Eye (tissue), 1 donor: Measurements from ENCODE around the gene PPP2R2D.
A peak's percentile ranks its signal among the peaks of the same experiment; 100 is the strongest.
"Not testable (repeated sequence)": the region's sequence is repeated elsewhere in the genome, so short reads cannot be mapped to it uniquely, and the experiment has no call there.

ENCODE experiments used
- DNase-seq: peaks from one replicate; pipeline ENCODE4 v3.0.0-alpha.2; 2015

Gene PPP2R2D

DNA sequence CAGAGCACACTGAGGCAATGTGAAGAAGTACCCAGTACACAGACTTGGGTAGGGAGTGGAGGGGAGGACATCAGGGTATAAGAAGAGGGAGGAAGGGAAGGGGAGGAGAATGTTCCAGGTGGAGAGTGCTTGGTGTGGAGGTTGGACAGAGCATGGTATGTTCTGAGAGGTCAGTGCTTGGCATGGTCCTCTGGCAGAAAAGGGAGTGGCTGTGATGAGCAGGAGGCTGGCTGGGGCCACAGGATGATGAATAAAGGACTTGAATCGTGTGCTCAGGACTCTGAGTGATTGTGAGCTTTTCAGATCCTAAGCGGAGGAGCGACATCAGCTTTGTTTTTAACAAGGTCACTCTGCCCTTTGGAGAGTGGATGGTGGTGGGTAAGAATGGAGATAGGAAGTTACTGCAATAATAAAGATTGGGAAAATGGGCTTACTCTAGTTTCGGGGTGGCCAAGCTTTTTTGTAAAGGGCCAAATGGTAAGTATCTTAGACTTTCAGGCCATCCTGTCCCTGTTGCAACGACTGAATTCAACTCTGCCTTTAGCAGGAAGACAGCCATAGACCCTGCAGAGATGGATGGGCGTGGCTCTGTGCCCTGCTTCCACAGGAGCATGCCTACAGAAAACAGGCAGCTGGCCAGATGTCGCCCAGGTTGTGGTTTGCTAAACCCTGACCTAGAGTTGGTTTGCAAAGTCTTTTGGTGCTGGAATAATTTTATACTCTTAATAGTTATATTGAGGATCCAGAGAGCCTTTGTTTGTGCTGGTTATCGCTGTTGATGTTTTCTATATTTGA is 8.4 kb downstream of the PPP2R2D start:
- no peak for DNase-seq

DNA sequence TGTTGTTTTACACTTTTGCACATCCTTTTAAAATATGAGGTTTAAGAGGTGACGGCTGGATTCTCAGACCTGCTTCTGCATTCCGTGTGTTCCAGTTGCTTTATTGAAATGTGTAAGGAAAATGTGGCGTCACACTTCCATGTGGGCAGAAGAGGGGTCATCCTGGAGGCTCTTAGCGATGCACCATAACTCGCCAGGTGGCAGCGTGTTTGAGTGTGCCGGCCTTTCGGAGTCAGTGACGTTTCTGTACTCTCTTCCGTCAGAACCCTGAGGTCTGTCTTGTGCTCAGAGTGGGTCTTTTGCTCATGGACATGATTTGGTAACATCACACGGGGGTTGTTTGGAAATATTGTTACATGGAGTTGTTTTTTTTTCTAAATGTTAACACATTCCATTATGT is 9.1 kb downstream of the PPP2R2D start:
- DNase-seq = no peak

DNA sequence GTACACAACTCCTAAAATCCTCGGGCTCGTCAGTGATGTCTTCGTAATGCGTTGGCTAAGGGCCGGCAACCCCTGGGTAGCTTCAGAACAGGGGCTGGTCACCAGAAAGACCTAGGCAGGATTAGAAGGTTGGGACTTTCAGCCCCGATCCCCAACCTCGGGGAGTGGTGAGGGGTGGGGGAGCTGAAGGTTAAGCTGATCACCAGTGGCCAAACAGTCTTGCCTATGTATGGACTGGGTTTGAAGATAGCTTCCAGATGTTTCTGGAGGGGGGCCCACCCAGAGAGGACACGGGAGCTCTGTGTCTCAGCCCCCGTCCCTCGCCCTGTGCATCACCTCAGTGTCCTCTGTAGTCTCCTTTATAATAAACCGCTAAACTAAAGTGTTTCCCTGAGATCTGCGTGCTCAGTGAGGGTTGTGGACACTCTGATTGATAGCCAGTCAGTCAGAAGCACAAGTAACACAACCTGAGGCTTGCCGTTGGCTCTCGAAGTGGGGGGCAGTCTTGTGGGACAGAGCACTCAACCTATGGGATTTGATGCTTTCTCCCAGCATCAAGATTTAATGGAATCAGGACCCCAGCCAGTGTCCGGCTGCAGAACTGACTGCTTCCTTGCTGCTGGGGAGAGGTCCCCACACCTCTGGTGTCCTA is 10.0 kb downstream of the PPP2R2D start:
- DNase-seq = no peak

- DNase-seq = no peak
Measured at GRCh38 chr10:131911451-131911850, 10.6 kb downstream of the PPP2R2D start.

DNA sequence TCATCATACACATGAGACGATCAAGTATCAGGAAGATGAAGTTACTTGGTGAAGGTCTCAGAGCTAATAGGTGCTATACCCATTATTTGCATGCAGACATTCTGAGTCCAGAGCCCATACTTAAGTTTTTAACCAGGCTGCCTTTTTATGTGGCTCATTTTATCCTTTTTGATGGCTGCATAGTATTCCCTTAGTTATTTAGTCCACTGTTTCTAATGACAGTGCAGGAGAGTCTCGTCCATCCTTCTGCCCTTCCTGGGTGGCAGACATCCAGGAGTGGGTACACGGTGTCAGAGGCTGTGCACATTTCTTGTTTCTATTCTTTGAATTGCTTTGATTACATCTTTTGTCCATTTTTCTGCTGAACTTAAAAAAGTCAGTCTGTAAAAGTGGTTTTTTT is 11.8 kb downstream of the PPP2R2D start:
- no peak for DNase-seq

DNA sequence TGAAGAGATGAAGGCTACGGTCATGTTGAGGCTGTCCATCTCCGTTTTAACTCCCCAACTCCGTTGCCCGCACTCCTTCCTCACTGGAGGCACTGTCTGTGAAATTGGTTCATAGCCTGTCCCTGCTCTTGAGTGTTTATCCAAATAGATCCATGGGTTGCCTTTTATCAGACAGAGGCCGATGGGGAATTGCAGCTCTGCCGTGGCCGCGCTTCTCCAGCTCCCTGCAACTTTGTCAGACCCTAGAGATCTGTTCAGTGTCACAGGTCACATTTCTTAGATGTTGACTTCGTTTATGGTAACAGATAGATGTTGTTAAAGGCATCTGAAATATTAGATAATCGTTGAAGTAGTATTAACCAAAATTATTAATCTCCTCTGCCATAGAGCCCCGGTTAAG is 14.7 kb downstream of the PPP2R2D start:
- no peak for DNase-seq

DNA sequence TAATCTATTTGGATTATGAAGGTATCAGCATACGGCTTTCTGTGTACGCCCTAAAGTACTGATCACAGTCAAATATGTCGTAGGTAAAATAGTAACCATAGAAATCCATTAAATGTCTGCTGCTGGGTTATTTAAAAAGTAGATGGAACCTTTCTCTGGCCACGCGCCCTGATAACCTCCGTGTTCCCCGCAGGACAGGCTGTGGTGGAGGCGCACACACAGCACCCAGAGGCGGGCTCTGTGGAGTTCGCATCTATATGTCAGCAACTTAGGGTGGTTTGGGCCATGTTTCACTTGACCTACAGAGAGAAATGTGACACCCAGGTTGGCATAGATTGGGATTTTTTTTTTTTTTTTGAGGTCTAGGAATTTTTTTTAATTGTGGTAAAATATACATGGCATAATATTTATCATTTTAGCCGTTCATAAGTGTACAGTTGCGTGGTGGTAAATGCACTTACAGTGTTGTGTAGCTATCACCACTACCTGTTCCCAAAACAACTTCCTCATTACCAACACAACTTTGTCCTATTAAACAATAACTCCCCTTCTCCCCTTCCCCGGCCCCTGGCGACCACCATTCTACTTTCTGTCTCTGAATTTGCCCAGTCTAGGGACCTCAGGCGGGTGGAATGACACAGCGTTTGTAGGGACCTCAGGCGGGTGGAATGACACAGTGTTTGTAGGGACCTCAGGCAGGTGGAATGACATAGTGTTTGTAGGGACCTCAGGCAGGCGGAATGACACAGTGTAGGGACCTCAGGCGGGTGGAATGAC is 15.4 kb downstream of the PPP2R2D start:
- no peak for DNase-seq

DNA sequence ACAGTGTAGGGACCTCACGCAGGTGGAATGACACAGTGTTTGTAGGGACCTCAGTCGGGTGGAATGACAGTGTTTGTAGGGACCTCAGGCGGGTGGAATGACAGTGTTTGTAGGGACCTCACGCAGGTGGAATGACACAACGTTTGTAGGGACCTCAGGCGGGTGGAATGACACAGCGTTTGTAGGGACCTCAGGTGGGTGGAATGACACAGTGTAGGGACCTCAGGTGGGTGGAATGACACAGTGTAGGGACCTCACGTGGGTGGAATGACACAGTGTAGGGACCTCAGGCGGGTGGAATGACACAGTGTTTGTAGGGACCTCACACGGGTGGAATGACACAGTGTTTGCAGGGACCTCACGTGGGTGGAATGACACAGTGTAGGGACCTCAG is 16.0 kb downstream of the PPP2R2D start:
- not testable (repeated sequence) for DNase-seq

DNA sequence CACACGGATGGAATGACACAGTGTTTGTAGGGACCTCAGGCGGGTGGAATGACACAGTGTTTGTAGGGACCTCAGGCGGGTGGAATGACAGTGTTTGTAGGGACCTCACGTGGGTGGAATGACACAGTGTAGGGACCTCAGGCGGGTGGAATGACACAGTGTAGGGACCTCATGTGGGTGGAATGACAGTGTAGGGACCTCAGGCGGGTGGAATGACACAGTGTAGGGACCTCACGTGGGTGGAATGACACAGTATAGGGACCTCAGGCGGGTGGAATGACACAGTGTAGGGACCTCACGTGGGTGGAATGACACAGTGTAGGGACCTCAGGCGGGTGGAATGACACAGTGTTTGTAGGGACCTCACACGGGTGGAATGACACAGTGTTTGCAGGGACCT is 16.7 kb downstream of the PPP2R2D start:
- not testable (repeated sequence) for DNase-seq

GRCh38 chr10:131919461-131919860 is 18.7 kb downstream of the PPP2R2D start:
- DNase-seq = not testable (repeated sequence)

DNA sequence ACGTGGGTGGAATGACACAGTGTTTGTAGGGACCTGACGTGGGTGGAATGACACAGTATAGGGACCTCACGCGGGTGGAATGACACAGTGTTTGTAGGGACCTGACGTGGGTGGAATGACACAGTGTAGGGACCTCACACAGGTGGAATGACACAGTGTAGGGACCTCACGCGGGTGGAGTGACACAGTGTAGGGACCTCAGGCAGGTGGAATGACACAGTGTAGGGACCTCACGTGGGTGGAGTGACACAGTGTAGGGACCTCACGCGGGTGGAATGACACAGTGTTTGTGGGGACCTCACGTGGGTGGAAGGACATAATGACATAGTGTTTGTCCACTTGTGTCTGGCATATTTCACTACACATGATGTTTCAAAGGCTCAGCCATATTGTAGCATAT is 19.3 kb downstream of the PPP2R2D start:
- DNase-seq = no peak

DNA sequence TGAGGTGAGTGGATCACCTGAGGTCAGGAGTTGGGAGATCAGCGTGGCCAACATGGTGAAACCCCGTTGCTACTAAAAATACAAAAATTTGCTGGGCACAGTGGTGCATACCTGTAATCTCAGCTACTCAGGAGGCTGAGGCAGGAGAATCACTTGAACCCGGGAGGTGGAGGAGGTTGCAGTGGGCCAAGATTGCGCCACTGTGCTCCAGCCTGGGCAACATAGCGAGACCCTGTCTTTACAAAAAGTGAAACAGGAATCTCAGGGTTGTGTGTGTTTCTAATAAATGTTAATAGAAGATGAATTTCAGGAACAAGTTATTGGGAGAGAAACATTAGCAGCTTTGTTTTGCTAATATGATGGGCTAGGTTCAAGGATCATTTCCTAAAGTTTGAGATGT is 19.9 kb downstream of the PPP2R2D start:
- DNase-seq = no peak

GRCh38 chr10:131921184-131921583 is 20.4 kb downstream of the PPP2R2D start:
- DNase-seq = peak; percentile 49

GRCh38 chr10:131923038-131923756 is 22.4 kb downstream of the PPP2R2D start:
- DNase-seq = no peak

DNA sequence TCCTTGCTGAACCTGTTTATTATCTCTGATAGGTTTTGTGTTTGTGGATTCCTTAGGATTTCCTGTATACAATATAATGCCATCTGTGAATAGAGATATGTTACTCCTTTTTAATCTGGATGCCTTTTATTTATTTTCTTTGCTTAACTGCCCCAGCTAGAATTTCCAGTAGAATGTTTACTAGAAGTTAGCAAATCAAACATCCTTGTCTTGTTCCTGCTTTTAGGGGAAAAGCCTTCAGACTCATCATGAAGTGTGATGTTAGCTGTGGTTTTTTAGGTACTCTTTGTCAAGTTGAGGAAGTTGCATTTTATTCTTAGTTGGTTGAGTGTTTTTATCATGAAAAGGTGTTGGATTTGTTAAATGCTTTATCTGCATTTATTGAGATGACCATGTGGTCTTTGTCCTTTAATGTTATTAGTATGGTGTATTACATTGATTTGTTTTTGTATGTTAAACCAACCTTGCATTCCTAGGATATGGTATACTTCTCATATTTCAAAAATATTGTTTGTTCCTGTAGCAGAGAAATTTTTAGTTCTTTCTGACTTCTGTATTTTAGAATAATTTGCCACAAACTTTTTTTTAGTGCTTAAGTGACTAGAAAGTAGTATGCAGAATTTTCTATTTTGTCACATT is 24.3 kb downstream of the PPP2R2D start:
- DNase-seq = no peak

DNA sequence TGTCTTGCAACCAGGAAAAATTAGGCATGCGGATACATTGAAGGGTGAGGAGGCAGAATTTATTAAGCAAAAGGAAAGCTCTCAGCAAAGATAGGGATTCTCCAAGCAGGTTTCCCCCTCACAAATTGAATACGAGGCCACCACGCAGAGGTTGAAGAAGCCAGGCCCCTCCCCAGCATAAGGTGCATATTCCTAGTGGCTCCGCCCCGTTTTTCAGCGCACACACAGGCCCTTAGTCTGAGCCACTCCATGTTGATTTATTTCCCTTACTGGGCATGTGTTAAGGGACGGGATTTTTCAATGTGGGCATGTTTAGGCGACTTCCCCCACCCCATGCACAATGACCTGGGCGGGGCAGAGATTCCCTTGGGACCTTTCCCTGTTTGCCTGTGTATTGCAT is 24.9 kb downstream of the PPP2R2D start:
- no peak for DNase-seq

DNA sequence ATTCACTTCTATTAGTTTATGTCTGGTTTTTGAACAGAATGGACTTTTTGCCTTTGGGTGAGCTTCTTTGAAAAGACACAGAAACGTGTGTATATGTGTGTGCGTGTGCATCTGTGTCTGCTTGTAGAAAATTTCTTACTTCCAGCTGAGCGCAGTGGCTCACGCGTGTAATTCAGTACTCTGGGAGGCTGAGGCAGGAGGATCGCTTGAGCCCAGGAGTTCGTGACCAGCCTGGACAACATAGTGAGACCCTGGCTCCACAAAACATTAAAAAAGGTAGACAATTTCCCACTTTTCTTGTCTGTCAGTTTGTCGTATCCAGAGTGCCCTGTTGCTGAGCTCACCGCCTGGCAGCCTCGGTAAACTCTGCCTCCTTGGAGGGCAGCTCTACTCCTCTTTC is 25.4 kb downstream of the PPP2R2D start:
- no peak for DNase-seq

DNA sequence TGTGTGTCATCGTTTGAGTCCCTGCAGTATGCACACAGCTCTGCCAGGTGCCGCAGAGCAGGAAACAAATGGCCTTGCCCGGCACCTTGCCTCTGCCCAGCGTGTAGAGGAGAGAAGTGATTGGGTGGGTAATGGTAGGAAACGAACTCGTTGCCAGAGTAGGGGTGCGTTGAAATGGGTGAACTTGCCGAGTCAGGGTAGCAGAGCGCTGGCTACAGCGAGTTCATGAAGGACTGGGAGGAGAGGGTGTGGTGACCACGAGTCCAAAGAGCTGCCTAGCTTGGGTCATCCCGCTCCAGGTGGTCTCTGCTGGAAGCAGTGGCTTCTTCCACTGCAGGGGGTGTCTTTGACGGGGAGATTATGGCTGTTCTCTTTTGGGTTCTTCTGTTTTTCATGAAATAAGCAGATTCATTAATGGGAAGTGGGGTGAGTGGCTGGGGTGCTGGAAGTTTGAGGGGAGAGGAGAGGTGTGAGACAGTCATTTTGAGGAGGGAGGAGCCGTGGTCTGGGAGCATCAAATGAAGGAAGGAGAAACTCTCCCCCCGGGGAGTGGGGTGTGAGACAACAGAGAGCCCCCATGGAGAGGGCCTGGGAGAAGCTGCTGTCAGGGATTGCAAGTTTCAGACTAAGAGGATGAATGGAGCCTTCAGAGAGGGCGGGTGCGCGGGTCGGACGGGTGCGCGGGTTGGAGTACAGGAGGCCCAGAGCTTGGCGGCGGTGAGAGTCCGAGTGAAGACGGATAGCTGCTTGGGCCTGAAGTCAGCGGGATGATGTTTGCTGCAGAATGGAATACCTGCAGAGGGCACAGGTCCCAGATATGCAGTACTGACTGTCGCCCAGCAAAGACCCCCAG is 26.2 kb downstream of the PPP2R2D start:
- no peak for DNase-seq

- no peak for DNase-seq
Measured at GRCh38 chr10:131928248-131929095, 27.7 kb downstream of the PPP2R2D start.

DNA sequence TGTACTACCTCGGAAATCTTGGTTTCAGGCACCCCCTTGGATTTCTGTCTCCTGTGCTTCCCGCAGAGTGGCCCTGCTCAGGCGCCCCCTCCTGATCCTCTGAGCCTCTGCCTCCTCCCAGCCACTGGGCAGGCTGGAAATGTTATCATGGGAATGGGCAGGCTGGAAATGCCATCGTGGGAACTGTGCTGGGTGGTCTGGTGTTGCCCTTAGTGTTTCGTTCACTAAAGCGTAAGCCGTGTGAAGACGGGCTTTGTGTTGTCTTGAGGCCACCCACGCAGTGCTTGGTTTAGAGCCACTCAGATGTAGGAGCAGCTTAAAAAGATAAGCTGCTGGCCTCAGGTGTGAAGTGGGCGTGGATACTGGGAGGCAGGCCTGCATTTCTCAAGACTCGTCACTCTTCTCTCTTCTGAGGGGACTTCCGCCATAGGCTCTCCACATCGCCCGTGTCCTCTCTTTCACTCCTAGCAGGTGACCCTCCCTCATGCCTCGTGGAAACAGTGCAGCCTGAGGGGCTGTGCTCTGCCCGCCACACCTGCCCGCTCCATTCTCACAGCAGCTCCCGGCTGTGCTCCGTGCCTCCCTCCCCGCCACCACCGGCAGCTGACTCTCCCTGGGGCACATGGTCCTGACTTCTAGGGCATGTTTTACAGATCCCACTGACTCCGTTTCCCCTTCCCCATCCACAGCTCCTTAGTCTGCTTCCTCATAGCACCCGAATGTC is 28.5 kb downstream of the PPP2R2D start:
- DNase-seq = no peak
